GM21515 (cell line): Measurements from ENCODE around the gene AMN.
"Not testable (repeated sequence)": the region's sequence is repeated elsewhere in the genome, so short reads cannot be mapped to it uniquely, and the experiment has no call there.

Experiments
- ATAC-seq: cut with Tn5 transposase; IDR thresholded peaks from one replicate; pipeline ENCODE4 v1.9.1; 2021; ENCODE audit not compliant: unreplicated experiment

The AMN gene

GRCh38 chr14:102922490-102923200 is at the start of gene AMN:
Gene AMN (plus strand): TSS chr14:102922663. CDS start chr14:102922689, 26 bp downstream.
- ATAC-seq, result no peak

GRCh38 chr14:102873131-102873530 is 49.3 kb upstream of the AMN start:
- no peak for ATAC-seq

- ATAC-seq, result no peak
These were observed 48.9 kb upstream of the AMN start for GRCh38 chr14:102873546-102874061.

GRCh38 chr14:102875652-102876051 is 46.8 kb upstream of the AMN start:
- ATAC-seq, result no peak

GRCh38 chr14:102877511-102877910 is 45.0 kb upstream of the AMN start:
- not testable (repeated sequence) for ATAC-seq

GRCh38 chr14:102878174-102878969 is 44.1 kb upstream of the AMN start:
- ATAC-seq, result no peak

GRCh38 chr14:102878970-102879460 is 43.4 kb upstream of the AMN start:
- ATAC-seq, result no peak

- ATAC-seq, result no peak
These were observed 40.1 kb upstream of the AMN start for GRCh38 chr14:102882226-102882906.

GRCh38 chr14:102883089-102883541 is 39.3 kb upstream of the AMN start:
- no peak for ATAC-seq

- ATAC-seq, result no peak
These were observed 38.9 kb upstream of the AMN start for GRCh38 chr14:102883554-102883953.

GRCh38 chr14:102885737-102886447 is 36.6 kb upstream of the AMN start:
- no peak for ATAC-seq

- no peak for ATAC-seq
These were observed 33.7 kb upstream of the AMN start for GRCh38 chr14:102888748-102889147.

- ATAC-seq, result no peak
These were observed 32.8 kb upstream of the AMN start for GRCh38 chr14:102889615-102890014.

GRCh38 chr14:102891111-102891510 is 31.4 kb upstream of the AMN start:
- ATAC-seq, result no peak

GRCh38 chr14:102891556-102891955 is 30.9 kb upstream of the AMN start:
- no peak for ATAC-seq

GRCh38 chr14:102892651-102893050 is 29.8 kb upstream of the AMN start:
- no peak for ATAC-seq

- ATAC-seq, result no peak
These were observed 29.0 kb upstream of the AMN start for GRCh38 chr14:102893452-102893851.

- not testable (repeated sequence) for ATAC-seq
These were observed 25.7 kb upstream of the AMN start for GRCh38 chr14:102896735-102897134.

- no peak for ATAC-seq
These were observed 25.0 kb upstream of the AMN start for GRCh38 chr14:102897299-102898027.

GRCh38 chr14:102898298-102898697 is 24.2 kb upstream of the AMN start:
- ATAC-seq, result no peak
